Mesendoderm (in vitro differentiated cells): Measurements from ENCODE around the gene PRRC2A.

Source experiments
- DNase-seq: peaks from one replicate; pipeline ENCODE4 v3.0.0; 2013
- H2AK5ac ChIP-seq: 2 replicates; pipeline ENCODE4 v1.6.1; 2013; ENCODE audit warnings: low read length, inconsistent platforms
- H2BK120ac ChIP-seq: 2 replicates; pipeline ENCODE4 v1.6.1; 2013; ENCODE audit warnings: low read depth, mild to moderate bottlenecking, low read length, moderate library complexity, mixed read lengths
- H2BK15ac ChIP-seq: replicated peaks from 2 replicates; pipeline ENCODE4 v1.6.1; 2013; ENCODE audit warnings: low read depth, mild to moderate bottlenecking, moderate library complexity
- H2BK5ac ChIP-seq: 2 replicates; pipeline ENCODE4 v1.6.1; 2013; ENCODE audit warnings: low read length, inconsistent platforms
- H3K18ac ChIP-seq: 2 replicates; pipeline ENCODE4 v1.6.1; 2013; ENCODE audit warnings: mild to moderate bottlenecking, low read length, mixed read lengths
- H3K23ac ChIP-seq: one replicate; pipeline ENCODE4 v1.6.1; 2013; ENCODE audit warnings: low read length
- H3K27ac ChIP-seq: 2 replicates; pipeline ENCODE4 v1.5.1; 2013; ENCODE audit warnings: low read depth, mild to moderate bottlenecking, inconsistent platforms, low read length, moderate library complexity
- H3K27me3 ChIP-seq: 2 replicates; pipeline ENCODE4 v1.6.1; 2013; ENCODE audit warnings: low read length, control low read depth, mild to moderate bottlenecking, inconsistent platforms; ENCODE audit not compliant: insufficient read depth, poor library complexity
- H3K36me3 ChIP-seq: 2 replicates; pipeline ENCODE4 v1.6.1; 2013; ENCODE audit warnings: low read length, inconsistent platforms; ENCODE audit not compliant: control insufficient read depth, insufficient read depth
- H3K4ac ChIP-seq: one replicate; pipeline ENCODE4 v1.6.1; 2013; ENCODE audit warnings: low read depth, mild to moderate bottlenecking, low read length, moderate library complexity
- H3K4me1 ChIP-seq: 2 replicates; pipeline ENCODE4 v1.6.1; 2013; ENCODE audit warnings: low read depth, low read length, inconsistent platforms; ENCODE audit not compliant: control insufficient read depth
- H3K4me2 ChIP-seq: 2 replicates; pipeline ENCODE4 v1.6.1; 2013; ENCODE audit warnings: low read length
- H3K4me3 ChIP-seq: 2 replicates; pipeline ENCODE4 v1.5.1; 2013; ENCODE audit warnings: mild to moderate bottlenecking, low read length
- H3K56ac ChIP-seq: one replicate; pipeline ENCODE4 v1.6.1; 2013; ENCODE audit warnings: low read length
- H3K79me1 ChIP-seq: 2 replicates; pipeline ENCODE4 v1.6.1; 2013; ENCODE audit warnings: low read length, inconsistent platforms
- H3K79me2 ChIP-seq: 2 replicates; pipeline ENCODE4 v1.6.1; 2013; ENCODE audit warnings: mild to moderate bottlenecking, low read length; ENCODE audit not compliant: control insufficient read depth, insufficient read depth
- H3K9ac ChIP-seq: 2 replicates; pipeline ENCODE4 v1.6.1; 2013; ENCODE audit warnings: low read length, inconsistent platforms
- H4K5ac ChIP-seq: one replicate; pipeline ENCODE4 v1.6.1; 2013; ENCODE audit warnings: low read length
- H4K8ac ChIP-seq: one replicate; pipeline ENCODE4 v1.6.1; 2013; ENCODE audit warnings: low read depth, mild to moderate bottlenecking, control low read depth, low read length, moderate library complexity
- WGBS: extraction: QIAGEN DNeasy Blood & Tissue Kit; methylation state at CpG from one replicate; pipeline ENCODE4 v1.1.7; 2013; ENCODE audit warnings: low lambda C conversion rate, missing lambda C conversion rate; ENCODE audit not compliant: insufficient coverage; ENCODE audit errors: extremely low coverage; 5-methylcytosine and 5-hydroxymethylcytosine counted together

PRRC2A gene

DNA sequence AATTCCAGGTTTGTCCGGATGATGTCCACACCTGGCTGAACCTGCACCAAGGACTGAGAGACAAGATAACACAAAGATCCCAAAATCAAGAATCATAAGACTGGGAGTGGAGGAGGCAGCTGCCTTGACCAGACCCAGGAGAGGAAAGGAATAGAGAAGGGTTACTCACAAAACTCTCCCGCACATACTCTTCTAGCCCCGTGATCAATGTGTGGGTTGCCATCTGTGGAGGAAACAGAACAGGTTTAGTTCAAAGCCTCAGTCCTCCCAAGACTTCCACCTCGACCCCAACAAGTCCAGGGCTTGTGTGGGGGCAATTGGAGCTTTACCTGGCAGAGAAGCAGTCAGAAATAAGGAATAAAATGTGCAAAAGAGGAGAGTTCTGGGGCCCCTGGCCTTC lies 20.9 kb downstream of the PRRC2A start:
- no peak overlapping the region for H3K27ac ChIP-seq
- H3K27me3 ChIP-seq: no peaks in the 10 kb centered on the region
- H3K79me1 ChIP-seq: peaks cover 2% of the 10 kb centered on the region
- no peak overlapping the region for H3K4me3 ChIP-seq
- H3K18ac ChIP-seq: no peak overlapping the region
- no peak overlapping the region for H3K9ac ChIP-seq
- H3K79me2 ChIP-seq: no peaks in the 10 kb centered on the region
- no CpG with 5 or more reads among the region's 4 CpGs for WGBS
- H2BK120ac ChIP-seq: no peak overlapping the region
- no peak overlapping the region for H3K4me2 ChIP-seq
- no peak overlapping the region for H4K5ac ChIP-seq
- H2BK5ac ChIP-seq: no peak overlapping the region
- no peak overlapping the region for H2AK5ac ChIP-seq
- no peak for DNase-seq
- no peak overlapping the region for H4K8ac ChIP-seq
- H3K4ac ChIP-seq: no peak overlapping the region
- H3K4me1 ChIP-seq: no peaks in the 10 kb centered on the region
- peaks cover 38% of the 10 kb centered on the region for H3K36me3 ChIP-seq
- no peak overlapping the region for H2BK15ac ChIP-seq
- no peak overlapping the region for H3K56ac ChIP-seq
- H3K23ac ChIP-seq: no peak overlapping the region

DNA sequence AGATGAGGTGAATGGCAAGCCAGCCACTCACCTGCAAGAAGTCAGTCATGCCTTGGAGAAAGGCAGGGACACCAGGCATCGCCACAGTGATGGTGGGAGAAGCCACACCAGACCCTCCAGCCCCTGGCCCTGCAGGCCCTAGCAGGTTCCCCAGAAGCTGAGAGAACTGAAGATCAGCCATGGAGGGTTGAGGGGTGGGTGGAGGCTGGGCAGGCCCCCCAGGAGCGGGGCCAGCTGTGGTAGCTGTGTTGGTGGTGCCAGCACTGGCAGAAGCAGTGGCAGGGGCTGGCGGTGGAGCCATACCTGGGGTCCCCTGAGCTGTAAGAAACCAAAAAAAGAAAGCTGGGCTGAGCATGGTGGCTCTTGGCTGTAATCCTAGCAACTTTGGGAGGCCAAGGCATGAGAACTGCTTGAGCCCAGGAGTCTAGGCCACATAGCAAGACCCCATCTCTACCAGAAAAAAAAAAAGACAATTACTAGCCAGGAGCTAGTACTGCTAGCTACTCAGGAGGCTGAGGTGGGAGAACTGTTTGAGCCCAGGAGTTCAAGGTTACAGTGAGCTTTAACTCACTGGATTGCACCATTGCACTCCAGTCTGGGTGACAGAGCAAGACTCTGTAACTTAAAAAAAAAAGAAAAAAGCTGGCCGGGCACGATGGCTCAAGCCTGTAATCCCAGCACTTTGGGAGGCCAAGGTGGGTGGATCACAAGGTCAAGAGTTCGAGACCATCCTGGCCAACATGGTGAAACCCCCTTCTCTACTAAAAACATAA lies 22.5 kb downstream of the PRRC2A start:
- Histone ChIP-seq H3K36me3 (peaks cover 27% of the 10 kb centered on the region), H3K27me3 (no peaks in the 10 kb centered on the region), H3K4ac (no peak overlapping the region), H4K8ac (no peak overlapping the region), H2BK15ac (no peak overlapping the region), H3K27ac (no peak overlapping the region), H4K5ac (no peak overlapping the region), H2AK5ac (no peak overlapping the region), H3K56ac (no peak overlapping the region), H3K79me2 (no peaks in the 10 kb centered on the region), H3K4me1 (no peaks in the 10 kb centered on the region), H3K23ac (no peak overlapping the region), H3K4me3 (no peak overlapping the region), H3K79me1 (peaks cover 2% of the 10 kb centered on the region), H2BK5ac (no peak overlapping the region), H2BK120ac (no peak overlapping the region), H3K9ac (no peak overlapping the region), H3K4me2 (no peak overlapping the region), H3K18ac (no peak overlapping the region)
- WGBS: no CpG with 5 or more reads among the region's 6 CpGs
- DNase-seq: no peak

DNA sequence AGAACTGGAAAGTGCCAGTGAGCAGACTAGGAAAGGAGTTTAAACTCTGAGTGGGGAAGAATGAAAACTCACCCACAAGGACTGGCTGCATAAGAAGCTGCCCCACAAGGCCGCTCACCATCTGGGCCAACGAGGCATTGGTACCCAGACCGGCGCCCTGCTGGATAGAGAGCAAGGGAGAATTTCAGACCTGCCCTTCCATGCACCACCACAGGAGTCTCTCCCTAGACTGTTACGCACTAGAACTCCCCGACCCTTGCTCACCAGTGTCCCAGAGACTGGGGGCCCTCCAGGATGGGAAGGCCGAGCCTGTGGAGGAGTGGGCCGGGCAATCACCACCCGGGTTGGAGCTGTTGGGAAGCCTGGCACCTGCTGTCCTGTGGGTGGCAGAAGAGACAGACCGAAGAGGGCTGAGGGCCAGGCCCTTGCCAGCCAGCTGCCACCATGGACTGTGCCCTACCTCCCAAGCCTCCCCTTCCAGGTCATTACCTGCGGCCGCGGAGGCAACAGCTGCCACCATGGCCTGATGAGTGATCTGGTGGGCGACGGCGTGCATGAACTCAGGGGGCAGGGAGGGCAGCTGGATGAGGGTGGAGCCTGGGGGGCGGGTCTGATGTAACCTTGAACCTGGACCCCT lies 23.4 kb downstream of the PRRC2A start:
- DNase-seq: no peak
- H4K8ac ChIP-seq: no peak overlapping the region
- no peaks in the 10 kb centered on the region for H3K79me2 ChIP-seq
- no peaks in the 10 kb centered on the region for H3K27me3 ChIP-seq
- H3K79me1 ChIP-seq: peaks cover 7% of the 10 kb centered on the region
- H2BK15ac ChIP-seq: no peak overlapping the region
- H3K56ac ChIP-seq: no peak overlapping the region
- no peak overlapping the region for H3K27ac ChIP-seq
- H3K9ac ChIP-seq: no peak overlapping the region
- H3K4me1 ChIP-seq: no peaks in the 10 kb centered on the region
- no peak overlapping the region for H2AK5ac ChIP-seq
- no peak overlapping the region for H3K4me3 ChIP-seq
- no CpG with 5 or more reads among the region's 17 CpGs for WGBS
- H4K5ac ChIP-seq: no peak overlapping the region
- no peak overlapping the region for H2BK120ac ChIP-seq
- H3K4ac ChIP-seq: no peak overlapping the region
- H3K23ac ChIP-seq: no peak overlapping the region
- H3K36me3 ChIP-seq: peaks cover 30% of the 10 kb centered on the region
- H3K4me2 ChIP-seq: no peak overlapping the region
- H2BK5ac ChIP-seq: no peak overlapping the region
- no peak overlapping the region for H3K18ac ChIP-seq

DNA sequence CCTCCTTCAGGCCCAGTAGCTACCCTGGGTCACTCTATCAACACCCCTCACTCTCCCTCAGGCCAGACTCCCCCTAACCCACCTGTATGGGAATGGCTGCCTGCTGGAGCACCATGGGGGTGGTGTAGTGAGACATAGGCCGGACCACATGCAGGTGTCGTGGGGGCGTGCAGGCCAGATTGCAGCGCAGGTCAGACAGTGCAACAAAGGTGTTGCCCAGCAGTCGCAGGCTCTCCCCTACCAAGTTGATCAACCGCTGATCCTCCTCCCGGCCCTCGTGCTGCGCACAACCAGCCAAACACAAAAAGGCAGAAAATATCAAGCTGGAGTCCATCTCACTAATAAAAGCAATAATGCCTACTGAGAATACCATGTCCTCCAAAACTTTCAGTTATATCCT lies 24.8 kb downstream of the PRRC2A start:
- H3K18ac ChIP-seq: no peak overlapping the region
- H3K36me3 ChIP-seq: peaks cover 24% of the 10 kb centered on the region
- H4K5ac ChIP-seq: no peak overlapping the region
- H3K4ac ChIP-seq: no peak overlapping the region
- H3K56ac ChIP-seq: no peak overlapping the region
- no peak overlapping the region for H2AK5ac ChIP-seq
- no peak overlapping the region for H2BK5ac ChIP-seq
- peaks cover 5% of the 10 kb centered on the region for H3K79me2 ChIP-seq
- H3K9ac ChIP-seq: no peak overlapping the region
- WGBS: no CpG with 5 or more reads among the region's 9 CpGs
- no peak overlapping the region for H3K4me3 ChIP-seq
- no peak for DNase-seq
- H3K27me3 ChIP-seq: no peaks in the 10 kb centered on the region
- H3K27ac ChIP-seq: no peak overlapping the region
- H4K8ac ChIP-seq: no peak overlapping the region
- no peak overlapping the region for H2BK15ac ChIP-seq
- no peaks in the 10 kb centered on the region for H3K4me1 ChIP-seq
- H3K4me2 ChIP-seq: no peak overlapping the region
- no peak overlapping the region for H2BK120ac ChIP-seq
- no peak overlapping the region for H3K23ac ChIP-seq
- peaks cover 12% of the 10 kb centered on the region for H3K79me1 ChIP-seq

DNA sequence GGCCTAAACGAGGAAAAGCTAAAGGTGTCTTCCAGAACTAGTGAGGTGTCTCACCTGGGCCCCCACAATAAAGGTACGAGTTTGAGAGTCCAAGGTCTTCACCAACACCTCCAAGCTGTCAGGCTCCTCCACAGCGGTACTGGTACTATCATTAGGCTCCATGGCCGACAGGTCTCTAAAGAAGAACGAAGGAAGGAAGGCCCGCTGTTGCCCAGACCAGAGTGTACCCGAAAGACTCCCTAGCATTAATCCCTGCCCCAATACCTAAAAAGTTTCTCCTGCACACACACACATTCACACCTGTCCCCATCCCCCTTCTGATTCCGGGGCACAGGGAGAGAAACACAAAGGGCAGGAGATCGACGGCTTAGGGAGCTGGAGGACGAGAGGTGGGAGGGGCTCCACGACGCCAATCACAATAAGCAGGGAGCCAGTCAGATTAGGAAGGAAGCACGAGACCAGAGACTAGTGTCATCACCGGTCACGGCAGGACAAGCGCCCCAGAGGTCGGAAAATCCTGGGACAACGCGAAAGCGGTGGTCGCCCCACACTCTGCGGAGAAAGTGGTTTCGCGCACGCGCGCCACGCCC lies 31.2 kb downstream of the PRRC2A start:
- peak overlapping the region; percentile 95 for H3K9ac ChIP-seq
- peaks cover 17% of the 10 kb centered on the region for H3K79me1 ChIP-seq
- no peak overlapping the region for H2BK120ac ChIP-seq
- no peak overlapping the region for H4K5ac ChIP-seq
- H2BK5ac ChIP-seq: peak overlapping the region; percentile 63
- peak overlapping the region; percentile 98 for H3K56ac ChIP-seq
- H3K23ac ChIP-seq: no peak overlapping the region
- peak overlapping the region; percentile 90 for H3K4me2 ChIP-seq
- peak overlapping the region; percentile 77 for H3K27ac ChIP-seq
- H3K4me3 ChIP-seq: peak overlapping the region; percentile 88
- DNase-seq: peak; percentile 96
- H3K18ac ChIP-seq: no peak overlapping the region
- peaks cover 6% of the 10 kb centered on the region for H3K36me3 ChIP-seq
- peak overlapping the region; percentile 25 for H3K4ac ChIP-seq
- H2BK15ac ChIP-seq: no peak overlapping the region
- peaks cover 18% of the 10 kb centered on the region for H3K79me2 ChIP-seq
- no CpG with 5 or more reads among the region's 29 CpGs for WGBS
- no peak overlapping the region for H2AK5ac ChIP-seq
- H3K4me1 ChIP-seq: peaks cover 3% of the 10 kb centered on the region
- H3K27me3 ChIP-seq: no peaks in the 10 kb centered on the region
- no peak overlapping the region for H4K8ac ChIP-seq
